NCI-H526 (cell line): ENCODE measurements around the gene TPT1.
A peak's percentile ranks its signal among the peaks of the same experiment; 100 is the strongest.
"Not testable (repeated sequence)": the region's sequence is repeated elsewhere in the genome, so short reads cannot be mapped to it uniquely, and the experiment has no call there.

Experiments used
- DNase-seq, 2 experiments: peaks; one replicate each; lab custom pipeline; 2025; lab: John Stamatoyannopoulos, UW

TPT1 gene

DNA sequence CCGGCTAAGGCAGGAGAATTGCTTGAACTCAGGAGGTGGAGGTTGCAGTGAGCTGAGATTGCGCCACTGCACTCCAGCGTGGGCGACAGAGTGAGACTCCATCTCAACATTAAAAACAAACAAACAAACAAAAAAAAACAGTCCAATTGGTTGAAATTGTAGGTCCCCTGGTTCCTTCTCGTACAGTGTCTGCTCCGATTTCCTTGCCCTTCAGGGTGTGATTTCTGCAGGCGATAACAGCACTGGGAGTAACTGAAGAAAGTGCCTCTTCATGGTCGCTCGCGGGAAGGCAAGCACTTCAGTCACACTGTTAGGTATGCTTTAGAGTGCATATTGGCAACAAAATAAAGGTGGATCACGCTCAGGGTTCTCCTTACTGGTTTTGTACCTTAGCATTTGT, 39.7 kb downstream of the TPT1 start:
- no peak for DNase-seq

DNA sequence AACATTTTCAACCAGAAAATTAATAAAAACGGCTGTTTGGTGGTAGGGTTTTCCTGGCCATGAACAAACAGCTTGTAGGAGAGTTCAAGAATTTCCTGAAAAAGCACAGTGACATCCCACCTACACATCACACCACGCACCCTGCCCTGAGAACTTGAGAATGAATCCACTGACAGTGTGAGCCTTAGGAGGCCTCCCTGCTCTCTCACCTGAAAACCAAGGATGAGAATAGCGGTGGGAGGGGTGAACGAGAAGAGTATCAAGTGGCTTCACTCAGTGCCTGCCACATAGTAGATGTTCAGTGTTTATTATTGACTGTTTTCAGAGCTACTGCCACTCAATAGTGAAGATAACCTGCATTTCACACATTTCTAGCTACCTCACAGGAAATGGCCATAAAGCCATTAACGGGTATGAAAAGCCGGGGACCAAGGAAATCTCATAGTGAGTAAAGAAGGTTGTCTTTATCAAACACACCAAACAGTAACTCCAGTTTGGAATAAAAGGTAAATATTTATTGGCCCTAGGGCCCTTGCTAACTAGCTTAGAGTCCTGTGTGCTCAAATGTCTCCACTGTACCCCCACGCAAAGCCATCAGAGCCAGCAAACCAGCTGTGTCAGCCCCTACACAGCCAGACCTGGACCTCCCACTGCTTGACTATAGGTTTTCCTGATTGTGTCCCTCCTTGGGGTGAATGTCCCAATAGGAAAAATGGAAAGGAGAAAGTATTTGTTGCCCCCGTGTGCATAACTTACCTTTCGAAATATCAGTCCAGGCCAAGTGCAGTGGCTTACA, 40.6 kb downstream of the TPT1 start:
- no peak for DNase-seq

DNA sequence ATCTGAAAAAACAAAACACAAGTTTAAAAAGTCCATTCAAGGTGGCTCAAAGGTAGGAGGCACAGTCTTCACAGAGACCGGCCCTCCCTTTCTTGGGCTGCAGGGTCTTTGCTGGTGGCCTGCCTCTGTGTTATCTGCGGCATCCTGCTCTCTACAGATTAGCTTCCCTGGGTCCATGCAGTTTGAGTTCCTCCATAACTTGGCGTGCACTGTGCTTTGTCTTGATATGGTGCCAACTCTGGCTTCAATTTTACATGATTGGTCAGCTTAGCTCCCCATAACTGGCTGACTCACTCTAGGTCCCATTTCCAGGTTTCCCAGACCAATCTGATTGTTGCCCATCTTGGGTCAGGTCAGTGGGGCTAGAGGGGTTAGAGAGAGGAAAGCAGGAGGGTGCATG, 41.8 kb downstream of the TPT1 start:
- no peak for DNase-seq

DNA sequence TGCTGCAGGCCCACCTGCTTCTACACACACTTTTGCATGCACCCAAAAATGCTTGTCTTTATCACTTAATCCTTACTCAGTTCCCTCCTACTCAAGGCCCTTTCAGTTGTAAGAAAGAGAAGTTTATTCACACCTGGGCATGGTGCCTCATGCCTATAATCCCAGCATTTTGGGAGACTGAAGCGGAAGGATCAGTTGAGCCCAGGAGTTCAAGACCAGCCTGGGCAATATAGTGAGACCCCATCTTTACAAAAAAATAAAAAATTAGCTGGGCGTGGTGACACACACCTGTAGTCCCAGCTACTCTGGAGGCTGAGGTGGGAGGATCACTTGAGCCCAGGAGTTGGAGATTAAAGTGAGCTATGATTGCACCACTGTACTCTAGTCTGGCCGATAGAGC, 42.4 kb downstream of the TPT1 start:
- not testable (repeated sequence) for DNase-seq

DNA sequence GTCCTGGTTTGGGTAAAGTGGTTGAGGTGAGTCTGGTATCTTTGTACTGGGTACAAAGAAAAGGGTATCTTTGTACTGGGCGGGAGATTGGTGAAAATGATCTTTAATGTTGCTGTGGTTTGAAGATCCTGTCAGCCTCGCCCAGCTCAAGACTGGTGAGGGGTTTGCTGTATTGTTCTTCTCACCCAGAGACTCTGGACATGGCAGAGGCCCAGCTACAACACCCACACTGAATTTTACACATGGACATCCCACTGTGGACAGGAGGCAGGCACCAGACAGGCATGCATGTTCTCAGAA, 42.8 kb downstream of the TPT1 start:
- DNase-seq = no peak

DNA sequence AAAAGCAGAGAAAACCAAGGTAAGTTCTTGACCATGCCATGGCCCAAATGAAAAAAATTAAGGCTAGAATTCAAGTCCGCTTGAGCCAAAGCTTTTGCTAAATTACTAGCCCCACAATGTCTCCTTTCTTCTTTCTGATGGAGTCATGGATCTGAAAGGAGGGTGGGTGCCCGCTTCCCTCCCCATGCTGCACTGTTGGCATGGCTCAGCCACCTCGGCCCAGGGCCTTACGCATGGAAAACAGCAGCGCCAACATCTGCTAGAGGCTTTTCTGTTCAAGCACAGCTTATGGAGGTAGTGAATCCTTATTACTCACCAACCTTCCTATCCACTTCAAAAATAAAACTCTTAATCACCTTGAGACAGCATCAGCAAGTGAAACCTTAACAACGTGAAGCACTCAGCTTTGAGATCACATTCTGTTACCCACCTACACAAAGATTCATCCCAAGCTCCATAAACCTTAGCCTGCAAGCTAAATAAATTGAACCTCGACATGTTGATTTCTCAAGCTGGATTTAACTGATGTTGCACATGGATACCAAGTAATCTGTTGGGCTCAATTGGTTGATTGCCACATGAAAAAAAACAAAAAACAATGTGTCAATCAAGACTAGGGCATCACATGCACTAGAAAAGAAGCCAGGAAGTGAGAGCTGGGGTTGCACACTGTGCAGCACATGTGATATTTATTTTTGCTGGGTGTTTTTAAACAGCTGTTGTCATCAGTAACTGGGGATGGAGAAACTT, 43.4 kb downstream of the TPT1 start:
- DNase-seq = no peak

DNA sequence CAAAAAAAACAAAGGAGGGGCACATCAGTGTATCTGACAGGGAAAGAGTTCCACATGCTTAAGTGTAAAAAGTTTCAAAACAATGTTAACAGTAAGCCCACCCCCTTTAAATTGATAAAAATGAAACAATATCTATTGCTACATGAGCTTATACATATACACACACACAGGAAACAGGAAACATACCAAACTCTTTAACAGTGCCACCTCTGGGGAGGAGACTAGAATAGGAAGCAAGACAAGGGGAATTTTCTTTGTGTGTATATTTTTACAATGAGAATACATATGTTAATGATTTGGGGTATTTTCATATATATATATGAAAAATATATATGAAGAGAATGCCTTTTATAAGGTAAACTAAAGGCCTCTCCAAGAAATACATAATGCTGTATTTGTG, 44.7 kb downstream of the TPT1 start:
- no peak for DNase-seq

DNA sequence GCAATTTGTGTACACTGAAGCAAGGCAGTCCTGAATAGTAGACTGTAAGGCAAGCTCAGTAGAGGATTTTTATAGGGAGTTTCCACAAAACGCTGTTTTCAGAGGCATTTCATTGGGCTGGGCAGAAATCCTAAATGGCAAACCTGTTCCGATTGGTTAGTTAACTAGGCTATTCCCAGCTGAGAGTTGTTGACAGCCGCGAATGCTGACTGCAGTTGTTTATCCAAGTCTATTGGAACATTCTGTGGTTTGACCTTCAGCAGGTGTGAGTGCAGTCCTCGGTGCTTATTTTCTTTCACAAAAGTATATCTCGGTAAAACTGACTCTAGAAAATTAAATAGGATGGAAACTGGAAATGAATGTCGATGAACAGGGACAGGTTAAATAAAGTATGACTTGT, 45.4 kb downstream of the TPT1 start:
- DNase-seq = no peak

DNA sequence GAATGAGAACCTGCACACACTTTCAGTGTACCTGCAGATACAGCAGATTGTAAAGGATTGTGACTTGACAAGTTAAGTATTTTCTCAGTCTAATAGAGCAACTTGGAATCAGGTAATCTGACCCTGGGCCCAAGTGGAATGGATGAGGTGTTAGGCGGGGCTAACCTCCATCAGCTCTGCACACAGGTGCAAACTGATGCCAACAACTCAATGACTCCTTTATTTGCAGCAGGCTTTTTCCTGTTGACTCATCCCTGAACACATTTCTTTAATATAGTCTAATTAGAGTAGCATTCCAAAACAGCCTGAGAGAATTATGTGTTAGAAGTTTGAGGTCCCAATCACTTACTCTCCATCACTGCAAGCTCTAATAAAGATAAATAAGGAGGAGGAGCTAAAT, 48.8 kb downstream of the TPT1 start:
- peak in 1 of 2 experiments; percentile 50 for DNase-seq

DNA sequence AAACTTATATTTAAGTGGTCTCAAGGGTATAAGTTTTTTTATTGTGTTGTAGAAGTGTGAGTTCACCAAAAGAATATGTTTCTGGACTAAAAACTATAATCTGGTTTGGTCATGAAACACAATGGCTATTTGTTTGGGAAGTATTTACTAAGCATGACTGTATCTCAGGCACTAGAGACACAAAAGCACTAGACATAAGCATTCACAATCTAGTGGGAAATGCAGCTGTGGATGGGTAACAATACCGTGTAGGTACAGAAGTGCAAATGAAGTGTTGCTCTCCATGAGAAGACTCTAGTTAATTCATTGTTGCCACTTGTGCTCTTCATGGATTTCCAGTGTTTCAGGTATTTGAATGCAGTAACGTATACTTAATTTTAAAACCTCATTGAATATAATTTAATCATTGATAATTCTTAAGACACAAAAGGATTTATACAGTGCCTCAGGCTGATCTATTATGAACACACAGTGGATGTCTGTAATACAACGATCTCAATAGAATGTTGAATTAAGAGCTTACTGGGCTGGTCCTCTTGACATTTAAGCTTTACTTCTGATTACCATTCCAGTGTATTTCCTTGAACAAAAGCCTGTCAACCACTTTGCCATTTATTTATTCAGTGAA, 50.9 kb downstream of the TPT1 start:
- DNase-seq = no peak
